ENCODE data around the gene L3MBTL4.
"Not testable (repeated sequence)": the region's sequence is repeated elsewhere in the genome, so short reads cannot be mapped to it uniquely, and the experiment has no call there.

Gene L3MBTL4

DNA sequence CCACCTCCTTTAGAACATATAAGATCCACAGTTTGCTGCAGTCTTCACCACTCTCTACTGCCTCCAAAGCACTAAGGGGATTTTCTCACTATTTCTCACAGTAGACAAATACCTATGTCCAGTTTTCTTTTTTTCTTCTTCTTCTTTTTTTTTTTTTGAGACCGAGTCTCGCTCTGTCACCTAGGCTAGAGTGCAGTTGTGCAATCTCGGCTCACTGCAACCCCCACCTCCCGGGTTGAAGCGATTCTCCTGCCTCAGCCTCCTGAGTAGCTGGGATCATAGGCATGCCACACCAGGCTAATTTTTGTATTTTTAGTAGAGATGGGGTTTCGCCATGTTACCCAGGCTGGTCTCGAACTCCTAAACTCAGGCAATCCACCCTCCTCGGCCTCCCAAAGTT is 6.2 kb downstream of the L3MBTL4 start:
- DNase-seq (ENCODE audit: extremely low spot score, insufficient read length, low read depth); FAIRE-seq: not testable (repeated sequence)

DNA sequence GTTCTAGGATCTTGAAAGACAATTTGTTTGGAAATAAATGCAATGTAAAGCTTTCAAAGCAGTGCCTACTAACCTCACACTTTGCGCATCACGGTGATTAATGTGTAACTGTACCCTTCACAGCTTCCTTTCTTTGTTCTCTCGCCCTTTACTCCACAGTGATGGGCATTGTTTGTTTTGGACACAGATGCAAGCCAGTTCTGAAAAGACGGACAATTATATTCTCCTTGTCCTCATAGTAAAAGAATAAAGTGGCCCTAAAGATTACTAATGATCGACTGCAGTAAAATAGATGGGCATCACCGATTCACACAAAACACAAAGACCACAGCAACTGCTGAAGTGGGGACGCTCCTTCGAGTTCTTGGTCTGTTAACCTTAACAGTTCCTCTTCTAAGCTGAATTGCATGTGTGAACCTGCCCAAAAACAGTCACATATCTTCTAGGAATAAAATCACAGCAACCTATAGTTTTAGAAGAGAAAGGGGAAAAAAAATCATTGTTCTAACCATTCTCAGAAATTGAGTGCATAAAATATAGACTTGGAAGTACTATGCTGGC is 7.7 kb downstream of the L3MBTL4 start:
- FAIRE-seq: no peak
- DNase-seq (ENCODE audit: extremely low spot score, insufficient read length, low read depth): no peak

DNA sequence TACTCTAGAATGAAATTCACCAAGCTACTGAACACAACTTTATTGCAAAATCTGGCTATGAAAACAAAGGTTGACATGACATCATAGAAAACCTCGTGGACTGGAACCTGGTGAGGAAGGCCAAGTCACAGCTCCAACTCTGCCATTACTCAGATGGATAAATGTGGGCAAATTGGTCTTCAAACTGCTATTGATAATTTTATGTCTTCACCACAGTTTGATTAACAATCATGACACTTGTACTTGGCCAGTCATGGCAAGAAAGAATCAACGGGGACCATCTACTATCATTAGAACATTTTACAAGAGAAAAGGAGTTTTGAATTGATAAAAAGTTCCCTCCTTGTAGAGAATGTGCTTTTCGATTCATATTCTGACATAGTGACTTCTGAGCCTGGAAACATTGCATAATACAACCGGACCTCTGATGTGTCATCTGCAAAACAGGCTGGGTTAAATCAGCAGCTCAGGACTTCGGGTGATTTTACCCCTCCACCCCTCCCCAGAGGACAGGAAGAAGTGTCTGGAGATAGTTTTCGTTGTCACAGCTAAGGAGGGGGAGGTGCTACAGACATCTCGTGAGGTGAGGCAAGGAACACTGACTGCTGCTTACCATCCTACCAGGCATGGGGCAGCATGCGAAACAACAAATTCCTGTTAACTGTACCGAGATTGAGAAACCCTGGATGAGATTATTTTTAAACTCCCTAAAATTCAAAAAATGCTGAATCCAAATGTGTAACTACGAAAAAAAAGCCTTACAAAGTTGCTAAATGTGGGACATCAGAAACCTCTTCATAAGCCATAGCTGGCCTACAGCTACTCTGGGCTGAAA is 8.4 kb downstream of the L3MBTL4 start:
- DNase-seq (ENCODE audit: extremely low spot score, insufficient read length, low read depth) (no peak), FAIRE-seq (no peak)

DNA sequence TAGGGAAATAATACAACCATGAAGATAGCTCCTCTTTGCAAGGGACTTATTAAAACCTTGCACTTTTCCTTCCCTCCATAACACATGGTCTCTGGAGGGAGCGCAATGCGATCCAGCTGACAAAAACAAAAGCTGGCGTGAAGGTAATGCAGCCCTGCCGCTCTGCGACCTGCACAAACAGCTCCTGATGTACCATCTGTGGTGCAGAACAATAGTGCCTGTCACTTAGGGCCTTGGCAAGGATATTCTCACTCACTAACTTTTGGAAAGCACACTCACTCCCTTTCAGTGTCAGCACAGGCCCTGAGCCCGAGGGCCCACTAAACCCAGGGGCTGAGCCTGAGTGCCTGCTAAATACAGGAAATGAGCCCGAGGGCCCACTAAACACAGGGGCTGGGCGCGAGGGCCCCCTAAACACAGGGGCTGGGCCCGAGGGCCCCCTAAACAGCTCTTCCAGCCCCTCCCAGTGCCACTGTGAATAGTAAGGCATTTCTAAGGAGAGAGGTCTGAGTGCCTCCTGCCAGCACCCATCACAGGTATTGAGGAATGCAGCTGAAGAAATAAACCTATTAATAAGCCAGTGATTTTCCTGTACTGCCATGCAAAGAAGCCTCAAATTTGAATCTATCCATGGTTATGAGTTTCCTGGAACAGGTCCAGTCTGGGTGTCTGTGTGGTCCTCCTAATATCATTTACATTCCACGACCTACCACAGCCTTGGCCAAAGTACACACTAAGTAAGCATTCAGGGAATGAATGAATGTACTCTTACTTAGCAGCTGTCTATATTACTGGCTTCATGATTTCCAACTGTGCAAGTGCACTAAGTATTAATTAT is 9.3 kb downstream of the L3MBTL4 start:
- no peak for FAIRE-seq
- no peak for DNase-seq (ENCODE audit: extremely low spot score, insufficient read length, low read depth)

DNA sequence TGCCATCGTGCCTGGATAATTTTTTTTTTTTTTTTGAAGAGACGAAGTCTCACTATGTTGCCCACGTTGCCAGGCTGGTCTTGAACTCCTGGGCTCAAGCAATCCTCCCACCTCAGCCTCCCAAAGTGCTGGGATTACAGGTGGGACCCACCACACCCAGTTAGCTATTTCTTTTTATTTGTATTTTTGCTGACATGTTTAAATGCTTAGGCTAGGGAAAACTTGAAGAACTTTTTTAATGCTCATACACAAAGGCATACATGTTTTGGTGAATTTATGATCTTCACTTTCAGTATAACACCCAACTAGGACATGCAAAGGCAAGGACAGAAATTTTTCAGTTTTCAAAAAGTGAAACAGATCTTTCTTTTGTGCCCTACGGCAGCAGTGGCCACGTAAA is 9.9 kb downstream of the L3MBTL4 start:
- no peak for DNase-seq (ENCODE audit: extremely low spot score, insufficient read length, low read depth)
- FAIRE-seq: no peak

DNA sequence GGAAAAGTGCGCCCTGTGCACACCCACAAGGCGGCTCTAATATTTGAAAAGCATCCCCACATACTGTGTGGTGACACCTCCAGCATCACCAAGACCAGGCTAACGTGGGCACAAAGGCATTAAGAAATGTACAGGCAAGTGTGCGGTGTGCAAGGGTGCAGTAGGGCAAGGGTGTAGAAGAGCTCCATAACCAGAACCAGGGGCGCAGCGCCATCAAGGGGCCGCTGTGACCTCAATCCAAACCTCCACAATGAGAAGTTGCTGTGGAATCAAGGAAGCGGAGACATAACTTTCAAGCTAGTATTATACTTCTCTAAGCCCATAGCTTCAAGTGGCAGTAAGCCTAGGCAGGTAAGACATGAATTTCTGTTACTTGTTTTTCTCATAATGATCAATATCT is 13.0 kb downstream of the L3MBTL4 start:
- FAIRE-seq: no peak
- DNase-seq (ENCODE audit: extremely low spot score, insufficient read length, low read depth): no peak

DNA sequence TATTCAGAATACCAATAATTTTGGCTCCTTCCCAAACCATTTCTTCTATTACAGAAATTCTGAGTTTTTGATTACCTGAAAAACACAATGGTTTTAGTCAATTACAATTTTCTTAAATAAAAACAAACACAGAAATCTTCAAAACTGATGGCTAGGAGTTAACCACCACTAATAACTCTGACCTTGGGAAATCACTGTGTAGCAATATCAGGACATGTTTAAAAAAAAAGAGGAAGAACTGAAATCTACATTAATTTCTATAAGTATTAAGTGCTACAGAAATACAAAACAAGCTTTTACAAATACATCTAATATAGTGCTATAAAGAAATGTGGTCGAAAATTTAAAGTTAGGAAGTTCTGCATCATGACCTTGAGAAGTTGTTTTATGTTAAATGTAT is 14.9 kb downstream of the L3MBTL4 start:
- FAIRE-seq: no peak
- no peak for DNase-seq (ENCODE audit: extremely low spot score, insufficient read length, low read depth)

DNA sequence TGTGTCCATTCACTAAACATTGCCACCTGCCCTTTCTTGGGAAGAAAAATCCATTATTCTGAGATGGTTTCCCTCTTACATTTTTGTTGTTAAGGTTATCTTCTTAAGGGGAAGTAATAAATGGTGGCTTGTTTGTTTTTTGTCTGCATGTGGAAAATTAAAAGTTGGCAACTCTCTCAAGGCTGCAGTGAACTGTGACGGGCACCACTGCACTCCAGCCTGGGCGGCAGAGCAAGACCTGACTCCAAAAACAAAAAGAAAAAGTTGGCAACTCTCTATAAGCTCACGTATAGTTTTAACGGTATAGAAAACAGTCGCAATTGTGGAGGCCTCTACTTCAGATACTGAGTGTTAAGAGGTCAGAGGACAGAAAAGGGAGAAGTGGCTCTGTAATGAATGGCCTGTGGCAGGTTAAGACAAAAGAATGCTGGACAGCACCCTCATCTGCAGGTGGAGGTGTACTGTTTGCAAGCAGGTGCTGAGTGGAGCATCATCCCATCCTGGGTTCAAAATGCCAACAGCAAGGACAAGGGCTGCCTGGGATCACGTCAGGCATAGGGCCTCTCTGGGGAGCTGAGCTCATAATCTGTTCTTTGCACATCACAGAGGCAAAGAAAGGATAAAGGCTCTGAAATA is 16.7 kb downstream of the L3MBTL4 start:
- DNase-seq (ENCODE audit: extremely low spot score, insufficient read length, low read depth): no peak
- no peak for FAIRE-seq

DNA sequence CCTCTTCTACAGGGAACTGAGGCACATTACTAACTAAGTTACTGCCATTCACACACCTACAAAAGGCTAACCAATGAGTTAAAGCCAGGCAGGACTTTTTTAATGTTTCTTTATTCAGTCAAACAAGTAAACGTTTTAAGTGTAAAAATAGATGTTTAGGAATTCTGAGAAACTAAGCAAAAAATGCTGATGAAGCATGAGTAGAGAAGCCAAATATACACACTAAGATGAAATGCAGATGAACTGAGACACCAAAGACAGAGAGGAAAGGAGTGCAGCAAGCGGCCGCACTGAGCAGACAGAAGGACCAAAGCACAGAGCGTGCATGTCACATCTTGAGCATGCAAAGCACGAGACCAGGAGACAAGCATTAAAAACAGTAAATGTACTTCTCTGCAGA is 17.9 kb downstream of the L3MBTL4 start:
- FAIRE-seq (no peak), DNase-seq (ENCODE audit: extremely low spot score, insufficient read length, low read depth) (no peak)

DNA sequence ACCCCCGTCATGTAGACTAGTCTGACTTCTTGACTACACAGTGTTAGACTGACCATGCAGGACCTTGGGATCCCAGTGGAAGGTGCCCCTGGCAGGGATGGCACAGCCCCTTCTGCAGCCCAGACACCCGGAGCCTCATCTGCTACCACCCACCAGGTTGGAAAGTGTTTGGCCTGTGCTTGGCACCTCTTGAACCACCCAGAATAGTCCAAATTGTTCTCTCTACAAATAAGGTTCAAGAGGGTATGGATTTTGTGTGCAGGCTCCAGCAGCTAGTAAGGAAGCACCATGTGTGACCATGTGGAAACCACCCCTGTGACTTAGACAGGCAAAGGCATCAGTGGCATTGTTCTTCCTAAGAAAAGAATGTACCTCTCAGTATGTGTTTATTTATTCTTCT is 18.4 kb downstream of the L3MBTL4 start:
- no peak for DNase-seq (ENCODE audit: extremely low spot score, insufficient read length, low read depth)
- FAIRE-seq: no peak

DNA sequence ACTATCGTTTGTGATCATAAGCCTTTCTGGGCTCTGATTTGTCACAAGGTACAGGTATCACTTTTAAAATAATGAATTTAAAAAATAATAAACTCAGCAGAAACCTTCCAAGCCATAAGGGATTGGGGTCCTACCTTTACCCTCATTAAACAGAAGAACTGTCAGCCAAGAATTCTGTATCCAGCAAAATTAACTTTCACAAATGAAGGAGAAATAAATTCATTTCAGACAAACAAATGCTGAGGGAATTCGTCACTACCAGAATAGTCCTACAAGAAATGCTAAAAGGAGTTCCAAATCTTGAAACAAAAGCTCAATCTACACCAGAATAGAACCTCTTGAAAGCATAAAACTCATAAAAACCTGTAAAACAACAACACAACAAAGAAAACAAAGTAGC is 25.7 kb downstream of the L3MBTL4 start:
- FAIRE-seq (no peak), DNase-seq (ENCODE audit: extremely low spot score, insufficient read length, low read depth) (no peak)

DNA sequence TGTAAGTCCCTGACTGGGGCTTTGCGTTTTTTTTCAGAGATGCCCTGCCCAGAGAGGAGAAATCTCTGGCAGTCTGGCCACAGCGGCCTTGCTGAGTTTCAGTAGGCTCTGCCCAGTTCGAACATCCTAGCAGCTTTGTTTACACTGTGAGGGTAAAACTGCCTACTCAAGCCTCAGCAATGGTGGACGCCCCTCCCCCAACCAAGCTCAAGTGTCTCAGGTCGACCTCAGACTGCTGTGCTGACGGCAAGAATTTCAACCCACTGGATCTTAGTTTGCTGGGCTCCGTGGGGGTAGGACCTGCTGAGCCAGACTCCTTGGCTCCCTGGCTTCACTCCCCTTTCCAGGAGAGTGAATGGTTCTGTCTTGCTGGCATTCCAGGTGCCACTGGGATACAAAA is 31.7 kb downstream of the L3MBTL4 start:
- FAIRE-seq (no peak), DNase-seq (ENCODE audit: extremely low spot score, insufficient read length, low read depth) (no peak)

DNA sequence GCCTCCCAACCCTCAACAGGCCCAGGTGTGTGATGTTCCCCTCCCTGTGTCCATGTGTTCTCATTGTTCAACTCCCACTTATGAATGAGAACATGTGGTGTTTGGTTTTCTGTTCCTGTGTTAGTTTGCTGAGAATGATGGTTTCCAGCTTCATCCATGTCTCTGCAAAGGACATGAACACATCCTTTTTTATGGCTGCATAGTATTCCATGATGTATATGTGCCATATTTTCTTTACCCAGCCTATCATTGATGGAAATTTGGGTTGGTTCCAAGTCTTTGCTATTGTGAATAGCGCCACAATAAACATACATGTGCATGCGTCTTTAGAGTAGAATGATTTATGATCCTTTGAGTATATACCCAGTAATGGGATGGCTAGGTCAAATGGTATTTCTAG is 37.2 kb downstream of the L3MBTL4 start:
- FAIRE-seq; DNase-seq (ENCODE audit: extremely low spot score, insufficient read length, low read depth): not testable (repeated sequence)

DNA sequence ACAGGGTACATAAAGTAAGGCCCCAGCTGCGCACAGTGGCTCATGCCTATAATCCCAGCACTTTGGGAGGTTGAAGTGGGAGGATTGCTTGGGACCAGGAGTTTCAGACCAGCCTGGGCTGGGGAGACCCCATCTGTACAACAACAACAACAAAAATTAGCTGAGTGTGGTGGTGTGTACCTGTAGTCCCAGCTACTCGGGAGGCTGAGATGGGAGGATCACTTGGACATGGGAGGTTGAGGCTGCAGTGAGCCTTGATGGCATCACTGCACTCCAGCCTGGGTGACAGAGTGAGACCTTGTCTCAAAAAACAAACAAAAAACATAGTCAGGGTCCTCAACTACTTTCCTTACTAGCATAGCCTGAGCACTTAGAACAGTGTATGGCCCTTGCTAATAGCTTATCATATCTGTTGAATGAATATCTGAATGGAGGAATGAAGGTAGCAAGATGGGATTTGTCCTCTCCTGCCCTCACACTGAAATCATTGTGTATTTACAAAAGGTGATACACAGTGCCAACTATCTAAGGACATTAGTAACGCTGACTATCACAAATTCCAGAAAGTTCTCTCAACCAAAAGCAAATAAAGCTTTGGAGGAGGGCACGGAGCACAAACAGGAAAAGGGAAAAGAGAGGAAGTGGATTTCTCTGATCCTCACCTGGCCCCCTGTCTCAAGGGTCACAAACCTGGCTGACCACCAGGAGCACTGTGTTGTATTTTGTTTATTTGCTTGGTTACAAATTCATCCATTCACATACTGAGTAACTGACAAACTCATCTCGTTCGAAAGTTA is 38.1 kb downstream of the L3MBTL4 start:
- FAIRE-seq: no peak
- DNase-seq (ENCODE audit: extremely low spot score, insufficient read length, low read depth): no peak

DNA sequence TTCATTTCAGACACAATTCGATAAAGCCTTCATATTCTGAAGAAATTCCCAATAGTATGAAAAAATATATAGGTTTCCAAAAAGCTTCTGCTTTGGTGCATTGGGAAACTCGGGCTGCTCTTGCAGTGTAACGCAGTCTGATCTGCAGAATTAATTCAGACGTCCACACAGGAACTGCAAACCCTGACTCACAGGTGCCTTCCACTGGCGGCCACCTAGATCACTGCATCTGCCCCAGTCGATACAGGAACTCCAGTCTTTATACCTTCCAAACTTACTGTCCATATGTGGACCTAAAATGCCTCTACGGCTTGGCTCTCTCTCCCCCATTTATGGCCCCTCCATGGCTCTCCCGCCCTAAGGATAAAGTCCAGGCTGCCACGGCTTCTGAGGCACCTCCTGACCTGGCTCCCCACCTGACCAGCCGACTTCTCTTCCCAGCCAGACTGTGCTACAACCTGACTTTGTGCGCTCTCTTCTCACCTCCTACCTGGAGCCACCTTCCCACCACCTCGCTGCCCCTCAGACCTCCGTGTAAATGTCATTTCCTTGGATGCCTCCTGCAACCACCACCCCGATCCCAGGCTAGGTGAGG is 39.7 kb downstream of the L3MBTL4 start:
- FAIRE-seq: no peak
- no peak for DNase-seq (ENCODE audit: extremely low spot score, insufficient read length, low read depth)

DNA sequence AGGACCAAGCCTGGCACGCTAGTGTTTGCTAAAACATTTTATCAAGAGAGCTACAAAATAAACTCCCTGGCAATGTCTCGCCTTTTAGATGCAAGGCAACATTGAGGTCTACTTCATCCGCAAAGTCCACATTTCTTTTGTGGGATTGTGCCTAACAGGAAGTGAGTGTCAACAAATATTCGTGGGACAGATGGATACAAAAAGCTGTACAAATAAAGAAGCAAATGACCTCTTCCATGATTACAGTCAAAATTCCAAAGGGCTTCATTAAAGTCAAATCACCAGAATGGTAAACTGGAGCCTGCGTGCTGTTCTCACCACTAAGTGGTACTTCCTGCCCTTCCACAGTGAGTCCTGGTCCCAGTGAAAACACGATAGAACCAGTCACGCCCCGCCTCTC is 40.4 kb downstream of the L3MBTL4 start:
- DNase-seq (ENCODE audit: extremely low spot score, insufficient read length, low read depth) (no peak), FAIRE-seq (no peak)

DNA sequence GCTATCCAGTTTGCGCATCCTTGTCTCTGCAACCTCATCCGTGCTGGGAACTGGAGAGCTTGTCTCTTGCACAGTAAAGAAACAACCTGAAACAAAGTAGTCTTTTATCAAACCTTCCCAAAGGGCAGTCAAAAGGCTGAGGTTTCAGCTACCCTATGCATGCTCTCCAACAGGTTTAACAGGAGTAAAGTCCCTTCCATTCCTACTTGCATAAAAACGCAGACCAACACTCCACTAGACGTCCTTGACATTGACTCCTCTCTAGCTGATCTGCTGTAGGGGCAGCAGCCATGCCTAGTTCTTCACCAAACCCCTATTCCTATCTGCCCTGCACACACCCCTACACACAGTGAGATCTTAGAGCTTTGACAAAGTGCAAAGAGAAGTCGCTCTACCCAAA is 41.5 kb downstream of the L3MBTL4 start:
- FAIRE-seq: no peak

DNA sequence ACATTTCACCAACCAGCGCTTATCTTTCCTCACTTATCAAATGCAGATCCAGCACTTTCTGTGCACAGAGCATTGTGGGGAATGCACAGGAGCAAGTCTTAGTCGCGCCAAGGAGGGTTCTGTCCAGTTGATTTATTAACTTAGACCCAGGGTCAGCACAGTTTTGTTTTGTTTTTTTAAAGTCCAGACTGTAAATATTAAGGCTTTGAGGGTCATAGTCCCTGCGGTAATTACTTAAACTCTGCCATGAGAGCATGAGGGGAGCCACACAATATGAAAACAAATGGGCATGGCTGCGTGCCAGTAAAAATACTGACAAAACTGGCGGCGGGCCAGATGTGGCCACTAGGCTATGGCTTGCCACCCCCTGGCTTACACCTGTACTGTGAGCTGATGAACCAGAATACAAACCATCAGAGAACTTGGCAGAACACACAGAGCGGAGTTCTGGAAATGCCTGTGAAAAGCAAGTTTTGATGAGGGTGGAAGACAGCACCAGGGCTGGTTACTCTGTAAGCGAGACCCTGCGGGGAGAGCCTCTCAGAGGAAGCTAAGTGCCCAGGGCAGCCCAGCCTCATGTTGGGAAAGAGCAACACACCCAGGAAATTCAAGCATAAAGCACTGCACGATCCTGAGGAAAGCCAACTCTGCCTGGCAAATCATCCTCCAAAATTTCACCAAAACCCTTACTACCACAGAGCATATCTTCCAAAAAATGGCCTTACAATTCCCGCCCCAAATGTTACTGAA is 43.6 kb downstream of the L3MBTL4 start:
- no peak for DNase-seq (ENCODE audit: extremely low spot score, insufficient read length, low read depth)
- FAIRE-seq: no peak

More for the DNA sequence above, 41.5 kb downstream of the L3MBTL4 start:
- no peak for DNase-seq (ENCODE audit: extremely low spot score, insufficient read length, low read depth)

DNA sequence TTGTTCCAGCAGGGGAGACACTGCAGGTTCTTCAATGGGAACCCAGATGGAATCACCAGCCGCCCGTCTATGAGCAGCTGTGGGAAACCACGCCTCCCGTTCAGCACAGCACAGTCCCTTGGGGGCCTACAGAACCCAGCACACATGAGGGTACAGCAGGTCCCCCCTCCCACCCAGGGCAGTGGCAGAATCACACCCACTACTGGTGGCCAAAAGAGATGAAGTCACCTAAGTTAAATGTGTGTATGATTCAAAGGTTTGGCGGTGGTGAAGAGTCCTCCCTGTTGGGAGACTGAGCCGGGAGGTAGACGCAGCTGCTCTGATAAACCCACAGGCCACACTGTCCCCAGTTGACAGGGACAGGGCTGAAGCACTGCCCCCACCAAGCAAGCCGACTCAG is 44.3 kb downstream of the L3MBTL4 start:
- DNase-seq (ENCODE audit: extremely low spot score, insufficient read length, low read depth): no peak
- no peak for FAIRE-seq

All from GM18507 (cell line).